ENCODE results near the gene POLR3C.
"Not testable (repeated sequence)": the region's sequence is repeated elsewhere in the genome, so short reads cannot be mapped to it uniquely, and the experiment has no call there.

Gene POLR3C

DNA sequence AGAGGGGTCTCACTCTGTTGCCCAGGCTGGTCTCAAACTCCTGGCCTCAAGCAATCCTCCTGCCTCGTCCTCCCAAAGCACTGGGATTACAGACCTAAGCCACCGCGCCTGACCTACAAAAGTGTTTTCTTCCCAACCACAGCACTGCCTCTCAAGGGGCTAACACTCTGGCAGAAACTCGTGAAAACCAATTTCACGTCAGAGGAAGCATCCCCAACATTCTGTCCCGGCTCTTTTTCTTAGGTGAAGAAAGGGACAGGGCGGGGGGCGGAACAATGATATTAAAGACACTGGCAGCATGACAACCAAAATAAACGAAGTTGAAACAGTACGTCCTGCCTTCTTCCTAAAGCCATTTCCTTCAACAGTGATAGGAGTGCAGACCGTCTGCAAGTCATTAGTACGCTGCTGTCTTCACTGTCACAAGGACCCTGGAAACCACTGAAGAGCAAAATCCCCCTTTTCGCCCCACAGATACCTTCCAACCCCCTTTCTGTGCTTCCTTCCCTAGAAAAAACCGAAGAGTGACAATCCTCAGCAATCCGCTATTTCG is 1.1 kb upstream of the POLR3C start:
- not testable (repeated sequence) for DNase-seq

GRCh38 chr1:145824499-145824842 is 471 bp downstream of the POLR3C start:
- peak; percentile 39 for DNase-seq

- DNase-seq: no peak
Measured at GRCh38 chr1:145826030-145826429, 2.0 kb downstream of the POLR3C start.

DNA sequence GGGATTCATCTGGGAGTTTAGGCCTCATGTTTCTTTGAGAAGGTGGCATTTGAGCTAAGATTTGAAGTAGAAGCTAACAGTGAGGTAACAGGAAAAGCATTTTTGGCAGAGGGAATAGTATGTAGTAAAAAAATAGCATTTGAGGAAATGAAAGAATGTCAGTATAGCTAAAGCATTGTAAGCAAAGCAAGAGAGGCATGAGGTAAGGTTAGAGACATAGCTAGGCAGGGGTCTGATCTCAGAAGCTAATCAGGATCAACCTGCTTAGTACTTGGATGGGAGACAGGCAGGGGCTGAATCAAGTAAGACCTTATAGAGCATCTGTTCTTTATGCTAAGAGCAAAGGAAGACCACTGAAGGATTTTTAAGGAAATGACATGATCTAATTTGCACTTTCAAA is 4.0 kb downstream of the POLR3C start:
- DNase-seq: no peak

GRCh38 chr1:145828367-145829026 is 4.5 kb downstream of the POLR3C start:
- no peak for DNase-seq

GRCh38 chr1:145830810-145831209 is 6.8 kb downstream of the POLR3C start:
- not testable (repeated sequence) for DNase-seq

DNA sequence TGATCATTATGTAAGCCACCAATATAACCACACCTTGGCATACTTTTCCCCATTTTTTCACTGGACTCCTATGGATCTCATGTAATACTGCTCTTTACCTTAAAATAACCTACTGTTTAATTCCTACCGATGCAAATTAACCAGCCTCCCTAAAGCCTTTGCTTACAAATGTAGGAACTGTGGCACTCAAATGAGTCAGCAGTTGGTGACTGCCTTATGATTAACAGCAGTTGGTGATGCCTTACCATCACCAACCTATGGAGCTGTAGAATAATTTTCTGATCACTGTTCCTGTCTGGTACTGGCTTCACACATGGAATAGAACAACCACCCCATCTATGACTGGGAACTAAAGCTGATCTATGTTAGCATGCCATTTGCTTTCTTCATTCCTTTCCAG is 13.7 kb downstream of the POLR3C start:
- DNase-seq: no peak

- no peak for DNase-seq
Measured at GRCh38 chr1:145843031-145843430, 19.0 kb downstream of the POLR3C start.

DNA sequence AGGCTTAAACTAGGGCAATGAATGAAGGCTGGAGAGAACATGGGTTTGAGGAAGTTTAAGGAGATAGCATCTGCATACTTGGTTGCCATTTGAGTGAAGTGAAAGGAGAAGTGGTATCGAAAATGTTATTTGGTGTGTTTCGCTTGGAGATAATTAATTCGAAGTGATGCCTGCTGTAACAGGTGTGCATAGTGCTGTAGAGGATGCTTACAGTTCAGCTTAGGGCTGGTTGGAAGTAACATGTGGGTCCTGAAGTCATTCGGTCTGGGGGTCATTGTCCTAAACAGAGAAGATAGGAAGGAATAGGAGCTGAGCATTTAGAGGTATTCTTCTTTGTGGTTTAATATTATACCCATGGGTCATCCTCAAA is 21.1 kb downstream of the POLR3C start:
- peak; percentile 41 for DNase-seq

- peak; percentile 51 for DNase-seq
Measured at GRCh38 chr1:145845514-145846161, 21.6 kb downstream of the POLR3C start, which contains the start of gene NUDT17. TSS of gene NUDT17 (plus strand) at chr1:145845630. CDS start at chr1:145845641, 11 bp downstream.

DNA sequence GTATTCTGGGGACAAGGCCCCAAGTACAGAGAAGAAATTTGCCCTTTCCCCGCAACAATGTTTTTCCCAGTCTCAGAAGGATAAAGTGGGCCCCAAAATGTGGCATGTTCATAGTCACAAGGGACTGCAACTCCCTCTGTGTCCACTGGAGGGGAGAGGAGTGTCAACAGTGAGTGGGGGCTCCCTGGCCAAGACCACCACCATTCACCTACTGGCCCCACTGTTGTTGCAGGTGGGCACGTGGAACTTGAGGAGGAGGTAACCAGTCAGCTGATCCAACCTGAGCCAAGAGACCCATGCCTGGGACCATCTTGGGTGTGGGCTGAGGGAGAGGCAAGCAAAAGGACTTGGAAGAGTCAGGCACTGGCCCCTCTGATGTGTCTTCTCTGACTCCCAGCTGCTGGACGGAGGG is 22.2 kb downstream of the POLR3C start:
- DNase-seq: no peak

GRCh38 chr1:145847827-145848226 is 23.8 kb downstream of the POLR3C start:
- DNase-seq: no peak

- DNase-seq: no peak
Measured at GRCh38 chr1:145849356-145850160, 25.6 kb downstream of the POLR3C start.

DNA sequence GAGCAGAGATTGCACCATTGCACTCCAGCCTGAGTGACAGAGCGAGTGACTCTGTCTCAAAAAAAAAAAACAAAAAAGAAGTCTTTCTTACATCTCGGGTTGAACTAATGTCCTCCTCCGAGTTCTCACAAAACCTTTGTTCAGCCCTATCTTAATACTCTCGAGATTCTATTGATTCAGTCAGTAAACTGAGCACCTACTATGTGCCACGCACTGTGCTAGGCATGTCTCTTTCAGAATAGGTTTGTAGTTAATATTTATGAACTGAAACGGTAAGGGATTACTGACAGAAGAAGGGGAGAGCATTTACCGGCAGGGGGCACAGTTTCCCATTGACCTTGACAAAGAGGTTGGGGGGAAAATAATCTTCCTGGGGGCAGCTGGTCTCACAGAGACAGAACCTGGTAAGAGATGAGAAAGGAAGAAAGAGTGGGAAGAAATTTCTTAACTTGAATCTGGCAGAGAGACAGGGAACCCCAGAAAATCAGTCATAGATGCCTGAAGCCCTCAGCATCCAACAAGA is 31.5 kb downstream of the POLR3C start:
- no peak for DNase-seq

GRCh38 chr1:145857170-145857569 is 33.2 kb downstream of the POLR3C start:
- DNase-seq: no peak

DNA sequence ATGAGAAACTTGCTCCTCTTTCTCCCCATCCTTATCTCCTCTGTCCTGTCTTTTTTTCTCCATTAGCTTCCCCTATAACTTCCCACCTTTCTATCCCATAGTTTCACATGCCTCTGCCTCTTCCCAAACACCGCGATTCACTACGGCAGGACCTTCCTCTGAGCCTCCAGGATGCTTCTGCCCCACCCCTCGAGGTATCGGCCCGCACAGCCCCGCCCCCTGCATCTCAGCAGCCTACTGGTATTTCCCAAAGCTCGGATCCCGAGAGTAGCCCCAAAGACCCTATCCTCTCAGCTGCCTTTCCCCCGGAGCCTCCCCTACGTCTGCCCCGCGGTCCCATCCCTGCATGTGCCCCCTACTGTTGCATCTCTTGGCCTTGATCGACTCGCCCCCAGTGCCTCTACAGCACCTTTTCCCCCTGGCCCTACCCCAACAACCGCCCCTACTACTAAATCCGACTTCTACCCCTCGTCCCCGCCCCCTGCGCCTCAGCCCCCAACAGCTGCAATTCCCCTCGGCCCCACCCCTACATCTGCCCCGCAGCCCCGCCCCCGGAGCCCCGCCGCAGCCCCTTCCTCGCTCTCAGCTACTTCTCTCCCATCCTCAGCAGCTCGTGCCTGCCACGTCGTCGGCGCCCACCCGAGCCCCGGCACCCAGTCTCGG is 34.4 kb downstream of the POLR3C start:
- peak; percentile 76 for DNase-seq

DNA sequence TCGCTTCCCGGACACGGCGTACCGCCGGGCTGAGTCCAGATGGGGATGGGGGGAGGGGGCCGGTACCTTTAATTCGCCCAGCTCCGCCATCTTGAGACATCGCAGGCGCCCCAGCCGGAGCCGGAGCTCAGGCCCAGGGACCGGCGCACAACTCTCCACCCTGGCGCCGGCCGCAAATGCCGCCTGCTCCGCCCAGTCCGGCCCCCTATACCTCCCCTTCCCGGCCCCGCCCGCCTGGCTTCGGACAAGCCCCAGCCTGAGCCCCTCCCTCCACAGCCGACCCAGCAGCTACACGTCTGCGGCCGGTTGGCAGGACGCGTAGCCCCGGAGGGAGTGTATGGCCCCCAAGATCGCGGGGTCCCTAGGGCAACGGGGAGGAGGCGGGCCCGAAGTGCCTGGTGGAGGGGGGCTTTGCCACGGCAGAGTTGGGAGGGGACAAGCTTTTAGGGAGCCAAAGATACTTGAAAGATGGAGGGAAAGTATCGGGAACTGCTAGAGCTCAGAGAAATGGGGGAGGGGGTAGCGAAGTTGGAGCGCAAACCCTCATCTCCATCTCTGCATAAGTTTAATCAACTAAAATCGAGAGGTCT is 35.0 kb downstream of the POLR3C start, which contains the start of gene PIAS3:
TSS of gene PIAS3 (minus strand) at position 181 of the 590 bp plus-strand sequence. CDS start at position 90, 91 bp downstream.
- DNase-seq: peak; percentile 83

DNA sequence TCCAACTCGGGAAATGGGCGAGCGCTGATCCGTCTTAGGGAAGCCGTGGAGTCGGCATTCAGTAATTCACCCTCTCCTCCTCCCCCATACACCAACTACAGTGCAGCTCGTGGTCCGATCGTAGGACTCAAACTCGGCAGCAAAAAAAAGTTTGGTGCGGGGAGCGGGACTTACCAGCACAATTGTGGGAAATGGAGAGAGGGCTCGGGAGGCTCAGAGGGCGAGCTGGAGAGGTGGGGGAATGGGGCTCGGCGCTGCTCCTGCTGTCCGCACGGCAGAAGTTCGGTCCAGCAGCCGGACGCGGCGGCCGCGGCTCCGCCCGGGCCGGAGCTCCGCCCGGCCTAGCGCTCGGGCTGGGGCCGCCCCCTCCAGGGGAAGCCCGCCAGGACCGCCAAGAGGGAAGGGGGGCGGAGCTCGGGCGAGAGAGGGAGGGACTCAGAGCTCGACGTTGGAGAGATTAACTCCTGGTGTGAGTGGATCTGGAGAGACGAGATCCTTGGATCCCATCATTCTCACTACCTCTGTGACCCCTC is 35.6 kb downstream of the POLR3C start:
- peak; percentile 79 for DNase-seq

GRCh38 chr1:145863282-145864018 is 39.5 kb downstream of the POLR3C start:
- DNase-seq: no peak

DNA sequence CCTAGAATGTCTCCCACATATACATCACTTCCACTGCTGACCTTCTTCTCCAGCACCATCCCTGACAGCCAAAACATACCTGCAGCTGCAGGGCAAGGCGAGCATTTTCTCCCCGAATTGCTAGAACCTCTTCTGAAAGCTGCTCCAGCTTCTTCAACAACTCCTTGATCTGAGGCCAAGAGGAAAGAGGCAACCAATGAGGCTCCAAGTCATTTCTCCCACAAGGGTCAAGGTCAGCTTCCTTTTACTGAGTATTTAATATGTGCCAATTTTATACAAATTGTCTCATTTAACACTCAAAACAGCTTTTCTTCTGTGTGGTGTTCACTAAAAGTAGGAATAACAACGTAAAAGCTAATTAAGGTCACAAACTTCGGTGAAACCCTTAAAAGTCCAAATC is 44.2 kb downstream of the POLR3C start:
- no peak for DNase-seq
